Measurements from ENCODE around the gene DUOX1.
A peak's percentile ranks its signal among the peaks of the same experiment; 100 is the strongest.

DUOX1 gene

DNA sequence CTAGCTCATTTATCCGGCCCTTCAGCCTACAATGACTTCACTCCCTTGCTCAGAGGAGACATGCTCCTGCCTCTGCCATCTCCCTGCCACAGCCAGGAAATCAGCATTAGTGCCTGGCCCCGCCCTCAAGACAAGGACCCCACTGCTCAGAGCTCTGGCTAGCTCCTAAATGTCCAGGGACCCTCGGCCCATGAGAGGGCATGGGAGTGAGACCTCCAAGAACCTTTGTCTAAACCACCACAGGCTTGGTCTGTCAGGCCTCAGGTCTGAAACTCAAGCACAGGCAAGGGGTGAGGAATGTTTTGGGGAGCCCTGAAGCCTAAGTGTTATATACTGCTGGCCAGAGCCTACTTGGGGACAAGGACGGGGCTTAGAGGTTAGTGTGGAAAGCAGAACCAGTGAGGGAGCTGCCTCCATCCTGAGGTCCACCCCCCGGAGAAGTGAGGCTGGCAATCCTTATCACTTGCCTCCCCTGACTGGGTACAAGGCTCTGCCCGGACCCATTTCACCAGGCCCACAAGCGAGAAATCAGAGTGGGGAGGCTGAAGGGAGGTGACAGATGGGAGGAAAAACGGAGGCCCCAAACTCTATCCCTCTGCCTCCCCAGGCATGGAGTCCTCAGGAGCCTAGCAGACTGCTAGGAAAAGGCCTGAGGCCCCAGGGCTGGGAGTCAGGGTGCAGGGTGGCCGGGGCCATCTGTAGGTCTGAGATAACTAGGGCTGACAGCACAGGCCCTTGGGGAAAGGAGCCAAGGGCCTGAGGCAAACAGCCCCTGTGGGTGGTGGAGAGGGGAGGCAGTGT lies 39.2 kb downstream of the DUOX1 start:
- DNase-seq, result no peak

DNA sequence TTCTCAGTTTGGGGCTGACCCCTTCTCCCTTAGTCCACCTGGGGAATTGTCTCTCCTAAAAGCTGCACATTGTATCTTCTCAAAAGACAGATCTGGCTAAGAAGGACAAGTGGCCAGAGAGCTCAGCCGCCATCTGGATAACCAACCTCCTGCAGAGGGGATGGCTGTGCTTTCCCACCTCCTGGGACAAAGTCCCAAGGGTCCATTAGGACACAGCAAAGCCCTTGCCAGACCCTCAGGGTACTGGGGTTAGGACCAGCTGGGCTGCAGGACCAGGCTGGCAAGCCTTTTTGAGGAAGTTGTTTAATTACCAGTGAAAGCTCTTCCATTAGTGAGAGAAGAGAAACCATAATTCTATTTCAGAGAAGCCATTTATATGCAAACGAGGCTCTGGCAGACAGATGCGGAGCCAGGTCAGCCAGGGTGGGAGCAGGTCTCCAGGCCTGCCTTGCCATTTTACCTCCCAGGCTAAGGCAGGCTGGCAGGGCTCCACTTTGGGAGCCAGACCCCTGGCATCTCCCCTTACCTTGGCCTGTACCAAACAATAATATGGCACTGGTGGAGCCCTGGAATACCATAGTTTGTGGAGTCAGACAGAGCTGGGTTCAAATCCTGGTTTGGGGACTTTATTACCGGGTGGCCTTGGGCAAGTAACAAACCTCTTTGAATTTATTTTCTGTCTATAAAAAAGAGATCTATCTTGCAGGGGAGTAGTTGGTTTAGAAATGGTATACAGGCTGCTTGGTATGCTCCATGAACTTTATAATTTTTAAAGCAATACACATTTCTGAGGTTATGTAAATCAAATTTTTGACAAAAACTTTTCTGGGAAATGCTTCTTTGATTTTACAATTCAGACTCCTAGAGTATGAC lies 40.0 kb downstream of the DUOX1 start:
- no peak for DNase-seq

DNA sequence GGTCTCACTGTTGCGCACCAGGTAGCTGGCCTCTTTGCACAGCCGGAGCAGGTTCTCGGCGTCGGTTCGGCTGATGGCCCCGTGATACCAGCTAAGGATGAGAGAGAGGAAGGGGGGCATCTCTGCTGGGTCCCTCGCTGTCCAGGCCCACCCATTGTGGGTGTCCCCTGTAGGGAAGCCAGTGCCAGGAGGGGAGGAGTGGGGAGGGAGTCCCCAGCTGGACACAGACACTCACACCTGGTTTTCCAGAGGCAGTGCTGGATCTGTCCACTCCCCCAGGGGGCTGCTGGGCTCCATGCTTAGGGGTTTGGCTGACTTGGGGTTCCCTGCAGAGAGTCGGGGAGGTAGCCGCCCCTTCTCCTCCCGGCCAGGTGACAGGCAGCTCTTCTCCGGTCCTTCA lies 42.1 kb downstream of the DUOX1 start:
- DNase-seq, result no peak

DNA sequence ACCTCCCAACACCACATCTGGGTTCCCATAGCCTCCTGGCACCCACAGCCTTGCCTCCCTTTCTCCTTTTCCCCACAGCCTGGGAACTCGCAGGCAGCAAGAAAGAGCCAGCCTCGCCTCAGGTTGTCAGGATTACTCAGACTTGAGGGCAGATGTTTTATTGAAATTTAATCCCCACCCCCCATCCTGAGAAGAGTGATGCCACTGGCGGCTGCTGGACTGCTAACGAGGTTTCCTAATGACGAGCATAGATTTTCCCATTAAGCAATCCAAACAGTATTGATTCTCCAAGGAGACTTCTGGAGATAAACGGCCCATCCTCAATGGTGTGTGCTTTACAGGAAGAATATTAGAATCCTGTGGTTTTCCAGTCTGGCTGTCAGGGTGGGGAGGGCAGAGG lies 44.3 kb downstream of the DUOX1 start:
- DNase-seq, result no peak

DNA sequence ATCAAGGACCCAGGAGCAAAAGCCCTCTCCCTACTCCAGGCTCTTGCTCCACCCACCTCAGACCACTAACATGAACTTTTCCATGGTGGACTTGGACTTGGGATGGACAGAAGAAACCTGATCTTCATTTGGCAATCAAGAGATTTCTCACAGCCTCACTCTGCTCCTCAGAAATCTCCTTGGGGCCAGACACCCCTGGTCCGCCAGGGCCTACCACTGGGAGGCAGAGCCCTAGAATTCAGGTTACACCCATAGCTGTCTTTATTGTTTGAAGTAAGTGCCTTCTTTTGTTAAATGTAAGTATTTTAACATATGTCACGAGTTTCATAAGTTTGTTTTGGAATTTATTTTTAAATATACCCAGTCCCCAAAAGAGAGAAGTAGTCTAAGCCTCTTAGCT lies 44.8 kb downstream of the DUOX1 start:
- no peak for DNase-seq

DNA sequence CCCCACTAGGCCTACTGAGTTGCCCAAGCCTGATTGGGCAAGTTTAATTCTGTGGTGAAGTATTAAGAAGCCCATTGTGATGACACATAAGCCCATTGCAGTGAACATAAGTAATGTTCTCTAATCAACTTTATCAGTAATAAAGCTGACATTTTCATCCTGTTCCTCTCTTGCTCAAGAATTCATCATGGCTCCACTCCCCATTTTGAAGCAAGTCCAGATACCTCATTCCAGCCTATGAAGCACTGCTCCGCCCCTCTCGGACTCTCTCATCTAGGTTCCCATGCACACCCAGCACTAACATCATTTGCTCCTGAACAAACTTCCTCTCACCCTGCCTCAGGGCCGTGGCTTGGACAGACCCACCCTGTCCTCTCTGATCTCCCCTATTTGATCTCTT lies 47.5 kb downstream of the DUOX1 start:
- no peak for DNase-seq

DNA sequence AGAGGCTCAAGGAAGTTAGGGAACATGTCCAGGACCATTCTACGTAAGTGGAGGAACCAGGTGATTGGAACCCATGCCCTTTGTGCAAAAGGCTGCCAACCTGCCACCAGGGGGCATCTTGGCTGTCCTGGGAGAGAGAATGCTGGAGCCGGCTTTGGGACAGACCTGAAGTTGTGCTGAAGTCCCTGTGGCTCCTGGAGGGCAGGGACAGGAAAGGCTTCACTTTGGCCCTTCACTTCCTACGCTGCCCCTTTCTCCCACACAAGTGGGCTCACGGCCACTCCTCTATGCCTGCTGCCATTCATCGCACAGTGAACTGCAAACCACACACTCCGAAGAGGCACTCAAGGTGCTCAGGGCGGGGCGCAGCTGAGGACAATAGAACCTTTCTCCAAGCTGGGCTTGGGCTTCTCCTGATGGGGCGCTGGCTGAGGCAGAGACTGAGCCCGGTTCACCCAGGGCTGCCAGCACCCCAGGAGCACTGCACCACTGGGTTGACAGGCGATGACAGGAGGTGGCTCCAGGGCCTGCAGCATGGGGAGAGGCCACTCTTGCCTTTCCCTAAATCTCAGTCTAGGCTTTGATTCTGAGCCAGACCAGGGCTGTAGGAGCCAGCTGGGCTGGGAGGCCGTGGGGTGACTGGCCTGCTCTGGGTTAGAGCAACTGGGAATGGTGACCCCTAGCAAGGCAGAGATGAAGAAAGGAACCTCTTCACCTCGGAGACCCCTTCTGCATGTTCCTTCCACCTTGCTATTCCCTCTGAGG lies 49.6 kb downstream of the DUOX1 start:
- no peak for DNase-seq

DNA sequence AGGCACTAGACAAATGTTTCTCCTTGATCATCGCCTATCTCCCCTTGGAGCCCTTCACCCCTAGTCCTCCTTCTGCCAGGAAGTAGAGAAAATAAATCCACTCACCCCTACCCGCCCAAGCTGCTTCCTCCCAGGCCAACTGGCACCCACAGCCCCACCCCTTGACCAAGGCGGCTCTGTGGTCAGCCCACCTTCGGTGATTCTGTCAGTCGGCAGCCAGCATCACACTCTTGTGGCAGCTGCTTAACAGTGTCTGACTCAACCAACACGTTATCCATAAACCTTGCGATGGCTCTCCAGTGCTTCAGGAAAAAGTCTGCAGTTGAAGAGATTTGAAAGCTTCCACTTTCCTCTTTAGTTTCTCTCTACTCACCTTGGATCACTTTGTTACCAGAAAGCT lies 50.4 kb downstream of the DUOX1 start:
- DNase-seq, result no peak

DNA sequence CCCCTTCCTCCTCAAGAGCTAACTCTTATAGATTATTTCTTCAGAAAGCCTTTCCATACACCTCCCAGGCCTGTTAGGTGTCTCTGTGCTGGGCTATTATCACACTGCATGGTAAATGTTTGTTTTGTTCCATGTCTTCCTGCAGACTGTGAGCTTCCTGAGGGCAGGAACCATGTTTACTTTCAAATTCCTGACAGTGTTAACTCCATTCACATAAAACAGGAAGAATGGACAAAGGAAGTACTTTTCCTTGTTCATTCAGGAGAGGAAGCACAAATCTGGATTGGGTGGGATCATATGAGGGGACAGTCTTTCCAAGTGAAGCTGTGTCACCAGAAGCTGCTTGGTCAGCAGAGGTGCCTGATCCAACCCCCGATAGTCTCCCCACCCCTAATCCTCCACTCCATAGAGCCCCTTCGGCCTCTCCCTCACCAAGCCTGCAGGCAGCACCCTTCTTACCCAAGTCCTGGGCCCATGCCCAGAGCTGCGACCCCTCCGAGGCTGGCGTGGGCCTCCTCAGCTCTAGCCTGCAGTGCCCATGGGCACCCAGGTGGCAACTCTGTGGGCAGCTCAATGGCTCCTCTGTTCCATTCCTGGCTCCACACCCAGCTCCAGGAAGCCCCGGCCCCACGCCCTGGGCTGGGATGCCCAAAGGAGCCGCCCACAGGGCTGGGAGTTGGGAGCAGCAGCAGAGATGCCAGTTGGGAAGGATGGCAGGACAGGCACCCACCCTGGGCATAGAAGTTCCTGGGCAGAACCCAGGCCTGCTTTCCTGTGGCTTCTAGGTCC lies 51.0 kb downstream of the DUOX1 start:
- no peak for DNase-seq

DNA sequence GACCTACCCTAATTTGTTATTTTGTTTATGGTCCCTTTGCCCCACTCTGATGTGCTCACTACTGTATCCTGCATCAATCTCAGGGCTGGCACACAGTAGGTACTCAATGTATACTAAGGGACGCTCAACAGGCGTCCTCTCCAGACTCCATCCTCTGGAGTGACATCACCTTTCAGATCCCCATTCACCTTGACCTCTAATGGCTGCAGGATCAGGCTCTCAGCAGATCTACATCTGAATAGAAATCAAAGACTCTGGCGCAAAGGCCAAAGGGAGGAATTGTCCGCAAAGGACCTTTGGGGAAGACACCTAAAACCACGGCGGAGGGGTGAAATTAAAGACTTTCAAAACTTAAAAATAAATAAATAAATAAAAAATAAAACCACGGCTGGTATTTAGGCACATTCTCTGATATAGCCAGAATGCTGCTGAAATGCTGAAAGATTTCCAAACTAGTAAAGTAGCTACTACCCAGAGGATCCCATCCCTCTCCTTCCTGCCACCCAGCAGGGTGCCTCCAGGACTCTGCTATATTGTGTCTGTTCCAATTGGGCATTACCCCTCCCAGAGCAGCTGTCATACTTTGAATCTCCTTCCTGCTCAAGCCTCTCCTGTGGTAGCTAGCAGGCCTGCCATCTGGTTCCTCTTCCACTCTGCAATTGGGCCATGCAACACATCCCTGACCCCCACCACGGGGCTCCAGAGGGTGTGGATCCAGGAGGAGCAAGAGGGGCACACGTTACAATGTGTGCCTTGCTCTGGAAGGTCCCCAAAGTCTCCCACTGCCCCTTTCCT lies 51.9 kb downstream of the DUOX1 start:
- no peak for DNase-seq

DNA sequence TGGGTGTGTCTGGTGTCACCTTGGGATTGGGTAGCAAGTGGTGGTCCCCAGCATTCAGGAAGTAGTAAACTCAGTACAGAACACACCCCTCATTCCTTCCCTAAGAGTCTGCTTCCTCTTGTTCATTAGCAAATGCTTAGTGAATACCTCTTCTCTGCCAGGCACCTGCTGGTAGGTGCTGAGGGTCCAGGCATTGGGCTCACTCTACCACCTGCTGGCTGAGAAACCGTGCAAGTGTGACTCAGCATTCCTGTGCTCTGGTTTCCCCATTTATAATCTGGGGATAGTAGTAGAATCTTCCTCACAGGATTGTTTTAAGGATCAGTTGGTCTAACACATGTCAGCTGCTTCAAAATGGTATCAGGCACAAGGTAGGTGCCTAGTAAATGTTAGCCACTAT lies 53.2 kb downstream of the DUOX1 start:
- DNase-seq, result no peak

DNA sequence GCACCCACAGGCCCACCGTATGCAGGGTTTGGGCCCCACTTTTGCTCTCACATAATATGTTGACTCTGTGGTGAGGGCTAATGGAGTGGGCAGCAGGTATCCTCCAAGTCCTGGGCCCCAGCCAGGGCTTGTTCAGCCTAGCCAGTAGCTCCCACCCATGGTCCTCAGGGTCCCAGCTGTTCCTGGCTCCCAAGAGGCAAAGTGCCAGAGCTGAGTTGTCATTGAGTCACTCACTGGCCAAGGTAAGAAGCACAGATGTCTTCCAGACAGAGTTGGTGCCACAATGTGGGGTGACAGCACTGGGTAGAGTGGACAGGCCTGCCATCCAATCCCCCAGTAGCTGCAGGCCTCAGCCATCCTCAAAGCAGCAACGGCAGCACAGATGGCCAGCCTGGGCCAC lies 53.7 kb downstream of the DUOX1 start:
- DNase-seq, result no peak

DNA sequence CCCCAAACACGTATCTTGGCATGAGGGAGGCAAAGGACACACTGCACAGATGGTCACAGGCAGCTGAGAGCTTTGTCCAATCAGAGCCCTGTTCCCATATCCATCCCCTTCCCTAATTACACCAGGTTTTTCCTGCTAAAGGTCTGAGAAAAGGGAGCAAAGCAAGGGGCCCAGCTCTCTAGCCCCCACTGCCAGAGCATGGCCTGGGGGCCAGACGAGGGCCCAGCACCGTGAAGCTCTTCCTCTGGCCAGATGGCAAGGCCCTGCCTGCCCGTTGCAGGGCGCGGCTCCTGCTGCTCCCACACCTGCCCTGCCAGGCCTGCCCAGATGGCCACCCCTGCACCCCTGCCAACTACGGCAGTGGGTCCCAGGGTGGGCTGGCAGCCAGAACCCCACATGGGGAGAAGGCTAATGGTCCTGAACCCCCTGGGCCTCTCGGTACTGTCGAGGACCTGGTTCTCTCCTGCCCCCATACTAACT lies 54.8 kb downstream of the DUOX1 start:
- no peak for DNase-seq

DNA sequence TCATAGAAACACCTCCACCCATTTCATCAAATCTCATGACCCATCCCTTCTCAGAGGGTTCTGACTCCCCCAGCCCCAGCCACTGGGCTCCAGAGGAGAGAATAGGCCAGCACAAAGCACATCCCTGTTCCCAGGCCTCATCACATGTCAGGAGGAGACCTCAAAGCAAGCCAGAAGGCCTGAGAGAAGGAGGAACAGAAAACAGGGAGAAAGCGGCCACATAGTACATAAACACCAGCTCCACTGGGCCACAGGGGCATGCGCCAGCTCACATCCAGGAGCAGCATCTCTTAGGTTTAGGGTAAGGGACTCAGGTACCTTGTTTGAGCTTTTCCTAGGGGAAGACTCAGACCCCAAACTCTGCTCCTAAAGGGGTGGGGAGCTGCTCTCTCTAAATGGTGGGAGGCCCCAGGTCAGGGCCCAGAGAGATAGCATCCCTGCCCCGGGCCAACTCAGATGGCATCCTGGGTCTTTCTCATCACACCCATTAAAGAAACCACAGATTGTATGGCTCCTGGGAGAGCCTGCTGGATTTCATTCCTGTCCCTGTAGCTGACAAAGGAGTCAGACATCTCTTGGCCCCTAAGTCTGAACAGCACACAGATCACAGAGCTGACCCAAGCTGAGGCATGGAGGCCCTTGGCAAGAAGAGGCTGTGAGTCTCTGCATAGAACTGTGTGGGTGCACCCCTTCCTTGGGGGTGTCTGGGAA lies 55.4 kb downstream of the DUOX1 start:
- DNase-seq, result no peak

DNA sequence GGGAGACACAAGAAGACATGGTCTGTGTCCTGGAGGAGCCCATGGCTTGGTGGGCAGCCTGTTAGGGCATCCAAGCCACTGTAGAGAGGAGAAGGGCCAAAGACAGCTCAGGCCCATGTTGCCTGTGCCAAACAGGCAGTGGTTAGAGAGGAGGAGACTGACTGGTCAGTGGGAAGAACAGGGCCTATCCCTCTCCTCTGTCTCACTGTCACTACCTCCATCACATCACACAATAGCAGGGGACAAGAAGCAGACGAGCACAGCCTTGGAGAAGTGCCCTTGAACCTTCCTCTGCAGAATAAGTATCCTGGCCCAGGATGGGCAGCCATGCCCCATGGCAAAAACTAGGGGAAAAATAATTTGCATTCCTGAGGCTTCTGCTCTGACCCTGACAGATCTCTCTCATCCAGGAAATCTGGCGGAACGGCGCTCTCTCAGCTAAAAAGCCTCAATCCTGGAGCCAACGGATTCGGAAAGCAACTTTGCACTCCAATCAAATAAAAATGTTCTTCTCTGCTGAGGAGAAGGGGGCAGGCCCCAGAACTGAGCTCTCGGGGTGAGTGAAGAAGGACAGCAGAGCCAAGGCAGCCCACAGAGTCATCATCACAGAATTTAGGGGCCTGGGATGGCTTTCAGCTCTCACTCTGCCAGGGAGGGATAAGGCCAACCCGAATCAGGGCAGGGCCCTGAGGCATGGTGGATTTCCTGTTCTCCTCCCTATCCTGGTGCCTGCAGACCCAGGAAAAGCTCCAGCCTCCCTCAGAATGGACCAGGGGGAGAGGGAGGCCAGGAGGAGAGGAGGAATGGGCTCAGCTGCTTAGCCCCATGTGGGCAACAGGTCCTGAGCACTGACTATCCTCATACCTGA lies 56.3 kb downstream of the DUOX1 start:
- no peak for DNase-seq

DNA sequence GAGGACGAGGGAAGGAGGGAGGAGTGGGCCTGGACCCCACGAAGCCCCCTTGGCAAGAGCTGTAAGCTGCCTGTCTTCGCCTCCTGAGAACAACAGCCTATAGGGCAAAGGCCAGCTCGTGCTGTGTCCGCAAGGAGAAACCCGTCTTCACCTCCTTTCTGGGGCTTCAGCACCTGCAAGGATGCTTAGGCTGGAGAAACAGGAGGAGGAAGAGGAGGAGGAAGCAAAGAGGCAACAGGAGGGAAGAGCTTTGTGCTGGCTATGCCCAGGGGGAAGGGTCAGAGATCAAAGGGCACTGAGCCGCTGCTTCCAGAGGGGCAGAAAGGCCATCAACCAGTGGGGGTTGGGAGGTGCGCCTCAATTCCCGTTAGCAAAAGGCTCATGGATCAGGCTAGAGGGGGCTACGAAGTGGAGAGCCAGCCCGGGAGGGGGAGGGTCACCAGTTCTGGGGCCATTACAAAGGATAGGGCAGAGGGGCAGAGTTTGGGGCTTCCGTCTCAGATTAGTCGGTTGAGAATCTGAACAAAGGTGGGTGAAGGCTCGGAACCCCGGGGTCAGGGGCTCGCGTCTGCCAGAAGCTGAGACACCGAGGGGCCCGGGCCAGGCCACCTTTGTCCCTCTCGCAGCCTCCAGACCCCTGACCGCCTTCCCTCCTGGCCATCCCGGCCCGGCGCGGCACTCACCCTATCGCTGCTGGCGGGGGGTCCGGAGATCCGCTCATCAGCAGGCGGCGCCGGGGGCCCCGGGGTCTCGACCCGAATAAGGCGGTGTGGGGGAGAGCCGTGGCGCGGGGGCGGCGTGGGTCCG lies 57.2 kb downstream of the DUOX1 start:
- DNase-seq, result no peak

DNA sequence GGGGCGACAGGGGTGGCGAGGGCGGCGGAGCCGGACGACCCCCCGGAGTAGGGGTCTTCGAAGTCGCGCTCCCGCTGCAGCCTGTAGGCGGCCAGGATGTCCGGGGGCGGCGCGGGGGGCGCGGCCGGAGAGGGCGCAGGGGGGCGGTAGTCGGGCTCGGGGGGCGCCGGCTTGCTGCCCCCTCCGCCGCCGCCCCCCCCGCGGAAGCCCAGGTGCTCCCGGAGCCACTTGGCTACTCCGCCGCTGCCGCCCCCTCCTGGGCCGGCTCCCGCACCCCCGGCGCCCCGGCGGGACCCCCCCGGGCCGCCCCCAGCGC lies 57.7 kb downstream of the DUOX1 start:
- no peak for DNase-seq

DNA sequence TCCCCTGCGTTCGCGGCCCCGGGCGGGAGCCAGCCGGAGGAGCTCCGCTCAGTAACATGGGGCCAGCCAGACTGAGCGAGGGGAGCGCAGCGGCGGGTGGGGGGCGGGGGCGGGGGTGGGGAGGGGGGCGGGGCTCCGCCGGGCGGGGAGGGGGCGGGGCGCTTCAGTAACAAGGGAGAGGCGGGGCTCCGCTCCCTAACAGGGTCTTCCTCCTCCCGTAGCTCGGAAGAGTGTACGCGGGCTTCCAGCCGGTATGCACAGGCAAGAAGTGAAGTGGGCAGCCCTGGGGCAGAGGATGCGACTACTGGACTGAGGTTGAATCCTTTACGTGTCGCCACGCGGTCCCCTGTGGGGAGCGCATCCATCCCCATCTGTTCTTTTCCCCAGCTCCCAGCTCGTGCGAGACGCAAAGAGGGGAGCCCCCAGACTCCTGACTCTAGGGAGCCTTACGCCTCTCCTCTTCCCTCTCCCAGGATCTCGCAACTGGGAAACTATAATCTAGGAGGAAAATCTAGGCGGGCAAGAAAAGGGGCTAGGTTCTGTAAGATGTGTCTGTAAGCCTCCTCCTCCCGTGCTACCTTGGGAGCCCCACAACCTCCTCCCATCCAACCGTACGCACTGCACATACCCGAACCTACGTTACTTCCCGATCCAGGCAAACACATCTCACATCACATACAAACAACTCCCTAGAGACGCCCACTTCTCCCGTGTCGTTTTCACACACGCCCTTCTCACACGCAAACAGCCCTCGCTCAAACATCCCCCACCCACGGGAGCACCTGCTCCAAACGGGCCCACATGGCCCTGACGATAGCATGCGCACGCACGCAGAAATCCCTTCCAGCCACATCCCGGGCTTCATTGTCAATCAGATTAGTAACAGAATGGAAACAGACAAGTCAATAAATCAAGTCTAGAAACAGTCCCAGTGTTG lies 58.4 kb downstream of the DUOX1 start, which contains the start of gene SHF:
SHF (minus strand) TSS at position 73 of the 937 bp plus-strand sequence; CDS start at position 58, 15 bp downstream.
- peak; percentile 48 for DNase-seq

Data from fibroblast of skin of right quadriceps (primary cell).